HG03521 (cell line): ENCODE data around the gene OR10P1.

Source experiments
- ATAC-seq: cut with Tn5 transposase; IDR thresholded peaks from one replicate; pipeline ENCODE4 v1.9.1; 2021; ENCODE audit warnings: mild to moderate bottlenecking, moderate library complexity; ENCODE audit not compliant: unreplicated experiment

The OR10P1 gene

GRCh38 chr12:55682087-55682796 lies 45.5 kb downstream of the OR10P1 start:
- ATAC-seq = no peak

- ATAC-seq = no peak
Observed at GRCh38 chr12:55683676-55684075, 47.0 kb downstream of the OR10P1 start.

GRCh38 chr12:55684761-55685370 lies 48.2 kb downstream of the OR10P1 start:
- no peak for ATAC-seq

- ATAC-seq = no peak
Observed at GRCh38 chr12:55685671-55686070, 49.0 kb downstream of the OR10P1 start.

GRCh38 chr12:55686366-55687010 lies 49.8 kb downstream of the OR10P1 start:
- no peak for ATAC-seq
